K562 (cell line): ENCODE measurements around the gene PLAAT3. TPM values are rescaled to one million over a fixed set of nuclear protein-coding genes. Genes with fewer than 3 reads are reported as not detected.

ENCODE experiments used
- ATAC-seq: fragments of 200-7000 bp; cut with Tn5 transposase; 3 replicates; pipeline ENCODE4 v1.9.1; 2020; ENCODE audit warnings: moderate library complexity
- BruUV-seq: library from RNA; stranded (reverse); fragments of 400-500 nt; replicated peaks from 2 replicates; lab custom pipeline; 2021; lab: Mats Ljungman, UMichigan
- CTCF ChIA-PET: fragments of 300-600 bp; formaldehyde crosslinking; extraction: SDS; loops from one replicate; lab custom pipeline; 2021; ENCODE audit warnings: low intra/inter-chr PET ratio; lab: Yijun Ruan, JAX
- POLR2A ChIA-PET: fragments of 300-600, 350-650 bp; sonication (Branson Sonifier 250); formaldehyde crosslinking; extraction: SDS; loops from one replicate; lab custom pipeline; 2021; ENCODE audit warnings: antibody characterized with exemption, inconsistent platforms; lab: Yijun Ruan, JAX
- DNase-seq, 4 experiments: peaks; one replicate each; pipeline versions ENCODE4 v3.0.0 to v3.0.0-alpha.2; 2011 to 2018; ENCODE audit warnings: low spot score in 3 of 4, mixed read lengths in 3 of 4; ENCODE audit errors: extremely low read depth in 1 of 4
- FAIRE-seq: peaks from 2 replicates; lab custom pipeline; 2011; peaks lifted over from hg19 to GRCh38; lab: Jason Lieb, UNC
- H2AFZ ChIP-seq: 2 replicates; pipeline ENCODE4 v1.6.0; 2011; ENCODE audit warnings: low read depth, low read length, control low read depth, inconsistent platforms
- H3K27ac ChIP-seq: fragments of 200-600 bp; 3 replicates; pipeline ENCODE4 v1.8.0; 2011; ENCODE audit warnings: low read depth, mild to moderate bottlenecking, control low read depth, inconsistent platforms, low read length, moderate library complexity, mixed read lengths; ENCODE audit errors: extremely low read depth
- H3K27me3 ChIP-seq, 2 experiments: fragments of 300-600 bp in 1 of 2; 2 replicates in 1 of 2; 3 replicates in 1 of 2; pipeline versions ENCODE4 v1.6.0 to v1.8.0; 2011; ENCODE audit warnings: inconsistent platforms in 2 of 2, low read length in 2 of 2, mild to moderate bottlenecking in 1 of 2, mixed read lengths in 1 of 2, moderate library complexity in 1 of 2; ENCODE audit not compliant: control insufficient read depth in 2 of 2, insufficient read depth in 2 of 2
- H3K36me3 ChIP-seq: fragments of 300-600 bp; 3 replicates; pipeline ENCODE4 v1.8.0; 2011; ENCODE audit warnings: mild to moderate bottlenecking, low read length, inconsistent platforms; ENCODE audit not compliant: control insufficient read depth, insufficient read depth
- H3K4me1 ChIP-seq, 2 experiments: fragments of 200-600 bp in 1 of 2; replicated peaks in 1 of 2; 2 replicates in 1 of 2; 3 replicates in 1 of 2; pipeline versions ENCODE4 v1.5.1 to v1.8.0; 2011; ENCODE audit warnings: inconsistent platforms in 2 of 2, low read length in 2 of 2, mild to moderate bottlenecking in 1 of 2, mixed read lengths in 1 of 2, moderate library complexity in 1 of 2; ENCODE audit not compliant: control insufficient read depth in 2 of 2, insufficient read depth in 2 of 2
- H3K4me2 ChIP-seq: 2 replicates; pipeline ENCODE4 v1.6.1; 2011; ENCODE audit warnings: low read length, control low read depth, inconsistent platforms, mixed read lengths; ENCODE audit not compliant: insufficient read depth
- H3K4me3 ChIP-seq: fragments of 200-600 bp; sonication (generic), shearing (Covaris generic); 2 replicates; pipeline ENCODE4 v1.5.1; 2016; ENCODE audit warnings: control low read depth, inconsistent platforms
- H3K79me2 ChIP-seq: fragments of 200-600 bp; 3 replicates; pipeline ENCODE4 v1.8.0; 2011; ENCODE audit warnings: low read length, inconsistent platforms; ENCODE audit not compliant: control insufficient read depth, insufficient read depth
- H3K9ac ChIP-seq, 2 experiments: 2 replicates each; pipeline versions ENCODE4 v1.6.0 to v1.6.1; 2011; ENCODE audit warnings: low read depth in 2 of 2, low read length in 2 of 2, control low read depth in 1 of 2, inconsistent platforms in 1 of 2, mild to moderate bottlenecking in 1 of 2, mixed read lengths in 1 of 2; ENCODE audit not compliant: insufficient read depth in 1 of 2
- H3K9me1 ChIP-seq: one replicate; pipeline ENCODE4 v1.6.0; 2011; ENCODE audit warnings: inconsistent platforms, mild to moderate bottlenecking, low read length, moderate library complexity; ENCODE audit not compliant: control insufficient read depth, insufficient read depth
- H3K9me3 ChIP-seq: replicated peaks from 2 replicates; pipeline ENCODE4 v1.5.1; 2011; ENCODE audit warnings: low read depth, low read length, inconsistent platforms; ENCODE audit not compliant: control insufficient read depth, insufficient read depth
- H4K20me1 ChIP-seq: replicated peaks from 2 replicates; pipeline ENCODE4 v1.6.1; 2011; ENCODE audit warnings: low read length, inconsistent platforms, mixed read lengths; ENCODE audit not compliant: control insufficient read depth, insufficient read depth
- COPS2 ChIP-seq: fragments of 450-650 bp; conservative IDR thresholded peaks from 2 replicates; pipeline ENCODE4 v1.6.1; 2016; ENCODE audit warnings: mild to moderate bottlenecking, moderate library complexity
- GATAD2B ChIP-seq: fragments of 450-650 bp; IDR thresholded peaks from 2 replicates; pipeline ENCODE4 v1.6.1; 2017; ENCODE audit warnings: mild to moderate bottlenecking, borderline replicate concordance
- HCFC1 ChIP-seq: IDR thresholded peaks from 2 replicates; pipeline ENCODE4 v1.6.1; 2012; ENCODE audit warnings: low read depth, low read length, improper control_type of control experiment
- HDAC6 ChIP-seq: IDR thresholded peaks from 2 replicates; pipeline ENCODE4 v1.6.1; 2012; ENCODE audit warnings: low read depth, mild to moderate bottlenecking, control low read depth, inconsistent platforms, low read length, moderate library complexity
- MTA2 ChIP-seq: fragments of 450-650 bp; IDR thresholded peaks from 2 replicates; pipeline ENCODE4 v1.6.1; 2016; ENCODE audit warnings: low read depth
- PHB ChIP-seq: fragments of 250-450 bp; sonication (Bioruptor Pico); IDR thresholded peaks from 2 replicates; pipeline ENCODE4 v1.5.0; 2021
- SRSF1 ChIP-seq: fragments of 200-400 bp; formaldehyde crosslinking; IDR thresholded peaks from 2 replicates; pipeline ENCODE4 v1.6.1; 2017; ENCODE audit warnings: mild to moderate bottlenecking, low read depth, low read length, moderate library complexity
- STAG1 ChIP-seq: sonication (generic); formaldehyde crosslinking; IDR thresholded peaks from 2 replicates; pipeline ENCODE4 v1.5.0; 2020; ENCODE audit warnings: missing genetic modification reagents, borderline replicate concordance
- TSC22D4 ChIP-seq: fragments of 450-650 bp; IDR thresholded peaks from 2 replicates; pipeline ENCODE4 v1.6.1; 2016; ENCODE audit warnings: missing genetic modification characterization, missing biosample characterization, control low read depth
- ZNF124 ChIP-seq: sonication (generic); formaldehyde crosslinking; IDR thresholded peaks from 2 replicates; pipeline ENCODE4 v1.8.1; 2022; ENCODE audit warnings: missing genetic modification reagents
- ZNF197 ChIP-seq: fragments of 200-800 bp; sonication (Bioruptor generic); IDR thresholded peaks from 2 replicates; pipeline ENCODE4 v1.6.1; 2016; ENCODE audit warnings: low read depth, missing genetic modification characterization, missing compliant biosample characterization
- ZNF232 ChIP-seq: sonication (generic); formaldehyde crosslinking; IDR thresholded peaks from 2 replicates; pipeline ENCODE4 v1.8.0; 2022; ENCODE audit warnings: mild to moderate bottlenecking, missing genetic modification reagents
- WGBS: fragments of 100-300 bp; shearing (Covaris generic); methylation state at CpG from one replicate; pipeline ENCODE4 v1.1.6; 2016; ENCODE audit warnings: low coverage, mixed read lengths; ENCODE audit not compliant: insufficient coverage; ENCODE audit errors: missing lambda C conversion rate; 5-methylcytosine and 5-hydroxymethylcytosine counted together
- in situ Hi-C: fragments of 300-500 bp; cut with MboI; formaldehyde crosslinking; loops from 4 replicates; pipeline ENCODE4 v1.15.0; 2018; ENCODE audit warnings: inconsistent platforms, mixed read lengths
- intact Hi-C: fragments of 100-400 bp; cut with micrococcal nuclease; formaldehyde crosslinking; loops from 2 replicates; pipeline ENCODE4 v1.14.2; 2022
- polyA plus RNA-seq, 8 experiments: library from polyadenylated mRNA; depleted of rRNA in 4 of 8; stranded (reverse) in 5 of 8; unstranded in 3 of 8; fragments of >200 nt; fragmentation: Nextera tagmentation in 2 of 8; fragmentation: Illumina TruSeq in 1 of 8; extraction: Ambion mirVana in 2 of 8; extraction: Trizol in 1 of 8; gene quantifications; 2 replicates each; pipeline versions ENCODE4 v1.2.1 to v1.2.3, GENCODE V29; 2011 to 2014; ENCODE audit warnings: inconsistent platforms in 1 of 8, missing spikeins in 1 of 8
- total RNA-seq, 7 experiments: library from RNA; depleted of rRNA in 6 of 7; stranded (reverse); fragments of >200 nt in 6 of 7; fragmentation: Illumina TruSeq in 2 of 7; extraction: Trizol in 2 of 7; gene quantifications; 2 replicates each; pipeline versions ENCODE4 v1.2.1 to v1.2.3, GENCODE V29; 2011 to 2021; ENCODE audit warnings: low replicate concordance in 1 of 7
- TF ChIP-seq, protein P1 (sequence below): fragments of 250-450 bp; sonication (Bioruptor Pico); IDR thresholded peaks from 2 replicates; pipeline ENCODE4 v1.8.0; 2022; ENCODE audit warnings: inconsistent platforms
- TF ChIP-seq, protein P2 (sequence below): fragments of 450-650 bp; IDR thresholded peaks from 2 replicates; pipeline ENCODE4 v1.6.1; 2018; ENCODE audit not compliant: partially characterized antibody
- TF ChIP-seq, protein P3 (sequence below), 2 experiments: fragments of 450-650 bp in 1 of 2; sonication (generic) in 1 of 2; formaldehyde crosslinking; conservative IDR thresholded peaks; 2 replicates each; pipeline versions ENCODE4 v1.4.0 to v1.8.1; 2020 to 2022; ENCODE audit warnings: mild to moderate bottlenecking in 1 of 2, missing genetic modification reagents in 1 of 2

PLAAT3 gene
- total and polyA plus RNA-seq, 9 of the 15 experiments (the other 6 are each of a cell fraction or from before 2014, with no cell fraction given): 0.80 to 2.7 (median 1.4) TPM

DNA sequence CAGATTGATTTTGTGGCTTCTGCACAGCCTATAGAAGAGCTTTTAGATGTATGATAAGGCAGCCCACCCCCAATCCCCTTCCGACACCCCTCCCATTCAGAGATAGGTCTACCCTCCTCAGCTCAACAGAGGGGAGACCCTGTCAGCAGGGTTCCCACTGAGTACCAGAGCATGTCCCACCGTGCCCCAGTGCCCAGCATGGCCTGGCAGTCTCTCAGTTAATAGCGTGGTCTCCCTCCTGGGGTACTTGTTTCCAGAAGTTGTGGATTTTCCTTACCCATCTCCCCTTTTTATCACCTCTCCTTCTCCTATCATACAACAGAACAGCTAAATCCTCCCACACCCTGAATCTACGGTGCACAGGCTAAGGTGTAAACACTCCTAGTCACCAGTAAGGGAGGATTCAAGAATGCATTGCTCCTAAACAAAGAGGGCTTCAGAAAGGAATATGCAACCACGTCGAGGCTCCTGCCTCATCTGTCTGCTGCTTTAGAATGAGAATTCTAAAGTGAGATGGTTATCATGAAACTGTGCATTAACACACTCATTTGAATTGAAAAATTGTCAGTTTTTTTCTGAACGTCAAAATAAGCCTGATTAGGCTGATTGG is 57.7 kb downstream of the PLAAT3 start:
- no peak overlapping the region for H3K27ac ChIP-seq
- BruUV-seq: no TSS peak
- H4K20me1 ChIP-seq: no peaks in the 10 kb centered on the region
- in situ Hi-C loops: no loop called here
- H3K79me2 ChIP-seq: no peaks in the 10 kb centered on the region
- H3K9me1 ChIP-seq: no peaks in the 10 kb centered on the region
- no peak for DNase-seq
- POLR2A ChIA-PET: interaction anchor here (0.5 to 1.3 kb wide), 5 partner anchors 11 to 784 kb away, joined by 3 to 4 read pairs (median 3); no protein-coding TSS in a partner anchor
- H3K27me3 ChIP-seq: no peaks in the 10 kb centered on the region
- H3K4me2 ChIP-seq: no peak overlapping the region; the same call in 1 of the 2 replicates
- H3K9ac ChIP-seq: peak overlapping the region; percentile 9 to 36; a peak in 1 of 4 replicates
- peaks cover 0 to 17% of the 10 kb centered on the region in 2 experiments; a peak in 4 of 5 replicates for H3K4me1 ChIP-seq
- no peaks in the 10 kb centered on the region for H3K9me3 ChIP-seq
- CTCF ChIA-PET: no interaction called here
- no peak for TF ChIP-seq ZNF232 (CRISPR knock-in tag)
- TF ChIP-seq MTA2: no peak
- no peak for TF ChIP-seq COPS2
- TF ChIP-seq PHB (CRISPR knock-in tag): no peak
- TF ChIP-seq HDAC6: no peak
- no peak for TF ChIP-seq SRSF1
- TF ChIP-seq, protein P1, sequence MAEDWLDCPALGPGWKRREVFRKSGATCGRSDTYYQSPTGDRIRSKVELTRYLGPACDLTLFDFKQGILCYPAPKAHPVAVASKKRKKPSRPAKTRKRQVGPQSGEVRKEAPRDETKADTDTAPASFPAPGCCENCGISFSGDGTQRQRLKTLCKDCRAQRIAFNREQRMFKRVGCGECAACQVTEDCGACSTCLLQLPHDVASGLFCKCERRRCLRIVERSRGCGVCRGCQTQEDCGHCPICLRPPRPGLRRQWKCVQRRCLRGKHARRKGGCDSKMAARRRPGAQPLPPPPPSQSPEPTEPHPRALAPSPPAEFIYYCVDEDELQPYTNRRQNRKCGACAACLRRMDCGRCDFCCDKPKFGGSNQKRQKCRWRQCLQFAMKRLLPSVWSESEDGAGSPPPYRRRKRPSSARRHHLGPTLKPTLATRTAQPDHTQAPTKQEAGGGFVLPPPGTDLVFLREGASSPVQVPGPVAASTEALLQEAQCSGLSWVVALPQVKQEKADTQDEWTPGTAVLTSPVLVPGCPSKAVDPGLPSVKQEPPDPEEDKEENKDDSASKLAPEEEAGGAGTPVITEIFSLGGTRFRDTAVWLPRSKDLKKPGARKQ (CRISPR knock-in tag): no peak
- no peak for TF ChIP-seq HCFC1
- TF ChIP-seq, protein P2, sequence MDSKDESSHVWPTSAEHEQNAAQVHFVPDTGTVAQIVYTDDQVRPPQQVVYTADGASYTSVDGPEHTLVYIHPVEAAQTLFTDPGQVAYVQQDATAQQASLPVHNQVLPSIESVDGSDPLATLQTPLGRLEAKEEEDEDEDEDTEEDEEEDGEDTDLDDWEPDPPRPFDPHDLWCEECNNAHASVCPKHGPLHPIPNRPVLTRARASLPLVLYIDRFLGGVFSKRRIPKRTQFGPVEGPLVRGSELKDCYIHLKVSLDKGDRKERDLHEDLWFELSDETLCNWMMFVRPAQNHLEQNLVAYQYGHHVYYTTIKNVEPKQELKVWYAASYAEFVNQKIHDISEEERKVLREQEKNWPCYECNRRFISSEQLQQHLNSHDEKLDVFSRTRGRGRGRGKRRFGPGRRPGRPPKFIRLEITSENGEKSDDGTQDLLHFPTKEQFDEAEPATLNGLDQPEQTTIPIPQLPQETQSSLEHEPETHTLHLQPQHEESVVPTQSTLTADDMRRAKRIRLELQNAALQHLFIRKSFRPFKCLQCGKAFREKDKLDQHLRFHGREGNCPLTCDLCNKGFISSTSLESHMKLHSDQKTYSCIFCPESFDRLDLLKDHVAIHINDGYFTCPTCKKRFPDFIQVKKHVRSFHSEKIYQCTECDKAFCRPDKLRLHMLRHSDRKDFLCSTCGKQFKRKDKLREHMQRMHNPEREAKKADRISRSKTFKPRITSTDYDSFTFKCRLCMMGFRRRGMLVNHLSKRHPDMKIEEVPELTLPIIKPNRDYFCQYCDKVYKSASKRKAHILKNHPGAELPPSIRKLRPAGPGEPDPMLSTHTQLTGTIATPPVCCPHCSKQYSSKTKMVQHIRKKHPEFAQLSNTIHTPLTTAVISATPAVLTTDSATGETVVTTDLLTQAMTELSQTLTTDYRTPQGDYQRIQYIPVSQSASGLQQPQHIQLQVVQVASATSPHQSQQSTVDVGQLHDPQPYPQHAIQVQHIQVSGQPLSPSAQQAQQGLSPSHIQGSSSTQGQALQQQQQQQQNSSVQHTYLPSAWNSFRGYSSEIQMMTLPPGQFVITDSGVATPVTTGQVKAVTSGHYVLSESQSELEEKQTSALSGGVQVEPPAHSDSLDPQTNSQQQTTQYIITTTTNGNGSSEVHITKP: no peak
- no peak for TF ChIP-seq ZNF197 (CRISPR knock-in tag)
- TF ChIP-seq, protein P3, sequence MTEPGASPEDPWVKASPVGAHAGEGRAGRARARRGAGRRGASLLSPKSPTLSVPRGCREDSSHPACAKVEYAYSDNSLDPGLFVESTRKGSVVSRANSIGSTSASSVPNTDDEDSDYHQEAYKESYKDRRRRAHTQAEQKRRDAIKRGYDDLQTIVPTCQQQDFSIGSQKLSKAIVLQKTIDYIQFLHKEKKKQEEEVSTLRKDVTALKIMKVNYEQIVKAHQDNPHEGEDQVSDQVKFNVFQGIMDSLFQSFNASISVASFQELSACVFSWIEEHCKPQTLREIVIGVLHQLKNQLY (CRISPR knock-in tag; conservative IDR thresholded peaks at IDR 0.05): no peak
- TF ChIP-seq STAG1 (CRISPR knock-in tag): no peak
- TF ChIP-seq ZNF124 (CRISPR knock-in tag): no peak
- TF ChIP-seq TSC22D4 (tag): no peak
- TF ChIP-seq GATAD2B: no peak
- peak; percentile 49; the same call in 2 of the 3 replicates for ATAC-seq
- WGBS: 9% methylated on average over 7 of the region's 7 CpGs
- intact Hi-C loops: no loop called here
- H2AFZ ChIP-seq: peak overlapping the region; percentile 58
- FAIRE-seq: no peak
- no peak overlapping the region for H3K4me3 ChIP-seq
- H3K36me3 ChIP-seq: no peaks in the 10 kb centered on the region
